Measurements from ENCODE around the gene SPECC1L.

The SPECC1L gene

DNA sequence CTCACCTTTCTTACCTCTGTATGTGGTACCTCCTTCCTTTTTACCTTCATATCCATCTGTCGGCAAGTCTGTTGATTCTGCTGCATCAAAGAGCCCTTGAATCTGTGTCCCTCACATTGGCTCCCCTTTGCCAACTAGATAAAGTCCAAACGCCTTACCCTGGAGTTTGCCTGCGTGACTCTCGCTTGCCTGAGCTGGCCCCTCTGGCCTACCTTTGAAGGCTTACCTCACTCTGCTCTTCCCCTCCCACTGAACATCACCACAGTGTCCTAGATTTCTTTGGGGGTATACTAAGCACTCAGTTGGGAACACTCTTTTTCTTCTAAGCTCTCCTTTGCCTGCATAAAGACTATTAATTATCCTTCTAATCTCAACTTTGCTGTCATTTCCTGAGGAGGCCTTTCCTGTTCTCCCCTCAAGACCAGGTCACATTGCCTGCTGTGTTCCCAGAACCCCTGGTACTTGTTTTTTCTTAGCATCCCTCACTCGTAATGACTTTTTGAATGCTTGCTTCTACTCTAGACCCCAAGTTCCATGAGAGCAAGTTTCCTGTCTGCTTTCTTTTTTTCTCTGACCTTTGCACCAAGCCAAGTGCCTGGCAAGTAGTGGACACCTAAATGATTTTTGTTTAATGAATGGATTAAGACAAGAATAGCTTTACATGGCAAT, 89.0 kb downstream of the SPECC1L start:
- no peaks in the 10 kb centered on the region for H3K27me3 Mint-ChIP-seq
- H3K36me3 Mint-ChIP-seq: peaks cover 38% of the 10 kb centered on the region
- CTCF ChIA-PET: interaction anchor here (1.4 kb wide), 1 partner anchor 18 kb away, joined by 3 read pairs; no protein-coding TSS in a partner anchor
- no peak overlapping the region for H3K27ac Mint-ChIP-seq
- H3K9me3 Mint-ChIP-seq: no peaks in the 10 kb centered on the region
- H3K4me1 Mint-ChIP-seq: peaks cover 8% of the 10 kb centered on the region
- DNase-seq: no peak
- H3K4me3 Mint-ChIP-seq: no peak overlapping the region

- peaks cover 40% of the 10 kb centered on the region for H3K36me3 Mint-ChIP-seq
- H3K4me1 Mint-ChIP-seq: peaks cover 8% of the 10 kb centered on the region
- no peak overlapping the region for H3K4me3 Mint-ChIP-seq
- no peaks in the 10 kb centered on the region for H3K9me3 Mint-ChIP-seq
- no peaks in the 10 kb centered on the region for H3K27me3 Mint-ChIP-seq
- CTCF ChIA-PET: no interaction called here
- DNase-seq: no peak
- no peak overlapping the region for H3K27ac Mint-ChIP-seq
These were observed 91.5 kb downstream of the SPECC1L start for GRCh38 chr22:24361976-24362646.

DNA sequence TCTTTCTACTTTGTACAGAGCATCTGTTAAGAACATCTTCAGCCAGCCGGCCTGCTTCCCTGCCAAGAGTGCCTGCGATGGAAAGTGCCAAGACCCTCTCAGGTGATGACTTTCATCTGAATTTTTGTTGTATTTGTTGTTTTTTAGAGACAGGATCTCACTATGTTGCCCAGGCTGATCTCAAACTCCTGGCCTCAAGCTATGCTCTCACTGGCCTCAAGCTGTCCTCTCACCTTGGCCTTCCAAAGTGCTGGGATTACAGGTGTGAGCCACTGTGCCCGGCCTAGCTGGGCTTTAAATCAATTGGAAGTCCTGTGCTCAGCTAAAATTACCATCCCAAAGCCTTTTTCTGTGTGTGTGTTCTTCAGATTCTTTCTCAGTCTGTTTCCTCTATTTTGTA, 92.6 kb downstream of the SPECC1L start:
- Mint-ChIP-seq H3K4me3 (no peak overlapping the region), H3K36me3 (peaks cover 41% of the 10 kb centered on the region), H3K4me1 (peaks cover 8% of the 10 kb centered on the region), H3K9me3 (no peaks in the 10 kb centered on the region), H3K27ac (no peak overlapping the region), H3K27me3 (no peaks in the 10 kb centered on the region)
- no peak for DNase-seq
- CTCF ChIA-PET: no interaction called here

- DNase-seq: no peak
- Mint-ChIP-seq H3K4me3 (no peak overlapping the region), H3K9me3 (no peaks in the 10 kb centered on the region), H3K27ac (no peak overlapping the region), H3K36me3 (peaks cover 47% of the 10 kb centered on the region), H3K4me1 (no peaks in the 10 kb centered on the region), H3K27me3 (no peaks in the 10 kb centered on the region)
- CTCF ChIA-PET: no interaction called here
These were observed 96.1 kb downstream of the SPECC1L start for GRCh38 chr22:24366701-24367100.

DNA sequence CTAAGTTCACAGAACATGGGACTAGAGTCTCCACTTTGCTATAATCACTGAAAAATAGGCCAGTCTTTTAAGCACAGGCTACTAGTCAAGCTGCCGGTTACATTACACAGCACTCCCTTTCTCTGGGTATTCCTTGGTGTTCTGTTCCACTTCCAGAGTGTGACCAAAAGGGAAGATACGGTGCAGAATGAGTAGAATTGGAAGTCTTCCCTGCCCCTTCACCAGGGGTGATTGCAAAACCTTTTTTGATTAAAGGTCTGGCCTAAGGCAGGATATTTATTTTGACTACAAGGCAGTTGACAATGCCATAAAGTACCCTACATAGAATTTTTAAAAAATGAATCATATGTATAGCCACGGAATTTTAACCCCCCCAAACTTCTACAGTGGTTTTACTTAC, 97.2 kb downstream of the SPECC1L start:
- Mint-ChIP-seq H3K9me3 (peaks cover 3% of the 10 kb centered on the region), H3K4me1 (no peaks in the 10 kb centered on the region), H3K36me3 (peaks cover 53% of the 10 kb centered on the region), H3K4me3 (no peak overlapping the region), H3K27ac (no peak overlapping the region), H3K27me3 (no peaks in the 10 kb centered on the region)
- CTCF ChIA-PET: no interaction called here
- DNase-seq: no peak

- H3K4me3 Mint-ChIP-seq: no peak overlapping the region
- peaks cover 4% of the 10 kb centered on the region for H3K9me3 Mint-ChIP-seq
- H3K4me1 Mint-ChIP-seq: no peaks in the 10 kb centered on the region
- H3K36me3 Mint-ChIP-seq: peaks cover 65% of the 10 kb centered on the region
- H3K27ac Mint-ChIP-seq: no peak overlapping the region
- no peak for DNase-seq
- no peaks in the 10 kb centered on the region for H3K27me3 Mint-ChIP-seq
- CTCF ChIA-PET: no interaction called here
These were observed 99.8 kb downstream of the SPECC1L start for GRCh38 chr22:24370401-24370800.

GRCh38 chr22:24376002-24376401, 105.4 kb downstream of the SPECC1L start:
- no peak for DNase-seq
- CTCF ChIA-PET: no interaction called here
- H3K27me3 Mint-ChIP-seq: no peaks in the 10 kb centered on the region
- H3K9me3 Mint-ChIP-seq: peaks cover 4% of the 10 kb centered on the region
- peaks cover 63% of the 10 kb centered on the region for H3K36me3 Mint-ChIP-seq
- H3K27ac Mint-ChIP-seq: no peak overlapping the region
- no peak overlapping the region for H3K4me3 Mint-ChIP-seq
- H3K4me1 Mint-ChIP-seq: peaks cover 40% of the 10 kb centered on the region

DNA sequence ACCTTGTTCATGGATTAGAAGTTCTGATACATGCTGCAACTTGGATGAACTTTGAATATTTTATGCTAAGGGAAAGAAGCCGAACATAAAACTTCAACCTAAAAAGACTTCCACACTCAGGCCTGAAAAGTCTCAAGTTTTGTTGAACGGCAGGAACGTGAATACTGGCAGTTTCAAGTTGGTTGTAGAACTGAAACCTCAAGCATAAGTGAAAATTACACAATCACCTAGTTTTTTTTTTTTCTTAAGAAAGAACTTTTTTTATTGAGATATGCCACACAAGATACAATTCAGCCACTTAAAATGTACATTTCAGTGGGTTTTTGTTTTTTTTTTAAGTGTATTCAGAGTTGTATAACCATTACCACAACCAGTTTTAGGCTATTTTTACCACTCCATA, 106.0 kb downstream of the SPECC1L start:
- Mint-ChIP-seq H3K27me3 (no peaks in the 10 kb centered on the region), H3K4me1 (peaks cover 40% of the 10 kb centered on the region), H3K4me3 (no peak overlapping the region), H3K27ac (no peak overlapping the region), H3K36me3 (peaks cover 60% of the 10 kb centered on the region), H3K9me3 (peaks cover 4% of the 10 kb centered on the region)
- no peak for DNase-seq
- CTCF ChIA-PET: no interaction called here

DNA sequence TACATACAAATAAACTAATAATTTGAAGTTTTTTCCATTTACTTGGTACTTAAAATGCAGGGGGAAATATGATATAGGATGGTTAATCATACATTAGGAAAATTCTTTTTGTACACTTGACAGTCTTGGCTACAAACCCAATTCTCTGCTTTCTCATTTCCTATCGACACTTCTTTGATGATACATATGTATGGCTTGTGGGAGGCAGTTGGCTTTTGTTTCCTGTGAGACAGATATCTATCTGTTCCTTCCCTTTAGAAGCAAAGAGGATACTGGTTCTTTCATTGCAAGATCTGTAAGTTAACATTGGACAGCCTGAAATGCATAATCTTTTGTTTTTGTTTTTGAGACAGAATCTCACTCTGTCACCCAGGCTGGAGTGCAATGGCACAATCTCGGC, 108.9 kb downstream of the SPECC1L start:
- CTCF ChIA-PET: no interaction called here
- Mint-ChIP-seq H3K4me3 (peak overlapping the region; percentile 44), H3K27ac (peak overlapping the region; percentile 90), H3K27me3 (no peaks in the 10 kb centered on the region), H3K36me3 (peaks cover 40% of the 10 kb centered on the region), H3K4me1 (peaks cover 40% of the 10 kb centered on the region), H3K9me3 (no peaks in the 10 kb centered on the region)
- peak; percentile 43 for DNase-seq

DNA sequence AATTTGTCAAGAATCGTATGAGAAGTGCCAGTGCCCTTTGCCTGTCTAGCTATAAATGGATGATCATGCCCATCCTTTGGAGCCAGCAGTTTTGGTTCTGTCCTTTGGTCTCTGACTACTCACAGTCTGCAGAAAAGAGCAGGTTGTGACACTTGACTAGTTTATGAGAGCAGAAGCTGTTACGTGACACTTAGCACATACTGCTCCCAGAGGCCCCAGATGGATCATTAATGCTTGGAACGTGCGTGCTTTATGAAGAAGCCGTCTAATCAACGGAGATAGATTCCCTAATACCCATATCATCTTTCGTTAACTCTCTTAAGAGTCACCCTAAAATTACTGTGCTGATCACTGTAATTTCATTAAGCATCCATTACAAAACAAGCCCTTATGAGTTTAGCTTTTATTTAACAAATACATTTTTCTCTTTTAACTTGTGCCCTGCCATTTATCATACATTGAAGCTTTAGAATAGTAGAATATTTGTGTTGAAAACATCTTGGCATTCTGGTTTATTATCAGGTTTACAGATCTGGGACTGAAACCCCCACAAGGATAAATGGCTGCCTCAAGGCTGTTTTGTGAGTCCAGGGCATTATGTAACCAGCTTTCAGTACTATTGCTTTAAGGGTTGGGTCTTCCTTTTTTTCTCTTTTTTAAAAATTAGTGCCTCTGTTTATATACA, 109.7 kb downstream of the SPECC1L start:
- CTCF ChIA-PET: no interaction called here
- no peaks in the 10 kb centered on the region for H3K27me3 Mint-ChIP-seq
- H3K4me3 Mint-ChIP-seq: no peak overlapping the region
- H3K9me3 Mint-ChIP-seq: no peaks in the 10 kb centered on the region
- H3K27ac Mint-ChIP-seq: peak overlapping the region; percentile 90
- peaks cover 32% of the 10 kb centered on the region for H3K36me3 Mint-ChIP-seq
- DNase-seq: no peak
- H3K4me1 Mint-ChIP-seq: peaks cover 40% of the 10 kb centered on the region

DNA sequence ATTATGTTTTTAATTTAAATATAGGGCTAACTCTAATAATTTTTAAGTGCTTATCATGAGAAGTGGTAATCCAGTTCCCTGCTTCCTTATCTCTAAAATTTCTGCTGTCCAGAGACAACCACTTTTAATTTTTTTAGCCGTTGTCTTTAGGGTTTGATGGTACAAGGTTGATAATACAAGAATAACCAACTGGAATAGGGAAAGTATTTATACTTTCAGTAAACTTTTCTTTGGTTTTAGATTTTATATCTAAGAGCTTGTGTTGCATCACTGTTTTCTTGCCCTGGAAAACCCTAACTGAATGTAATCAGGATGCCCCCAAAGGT, 110.2 kb downstream of the SPECC1L start:
- no peak overlapping the region for H3K4me3 Mint-ChIP-seq
- no peak overlapping the region for H3K27ac Mint-ChIP-seq
- H3K4me1 Mint-ChIP-seq: peaks cover 38% of the 10 kb centered on the region
- DNase-seq: no peak
- H3K36me3 Mint-ChIP-seq: peaks cover 31% of the 10 kb centered on the region
- H3K27me3 Mint-ChIP-seq: no peaks in the 10 kb centered on the region
- no peaks in the 10 kb centered on the region for H3K9me3 Mint-ChIP-seq
- CTCF ChIA-PET: no interaction called here

DNA sequence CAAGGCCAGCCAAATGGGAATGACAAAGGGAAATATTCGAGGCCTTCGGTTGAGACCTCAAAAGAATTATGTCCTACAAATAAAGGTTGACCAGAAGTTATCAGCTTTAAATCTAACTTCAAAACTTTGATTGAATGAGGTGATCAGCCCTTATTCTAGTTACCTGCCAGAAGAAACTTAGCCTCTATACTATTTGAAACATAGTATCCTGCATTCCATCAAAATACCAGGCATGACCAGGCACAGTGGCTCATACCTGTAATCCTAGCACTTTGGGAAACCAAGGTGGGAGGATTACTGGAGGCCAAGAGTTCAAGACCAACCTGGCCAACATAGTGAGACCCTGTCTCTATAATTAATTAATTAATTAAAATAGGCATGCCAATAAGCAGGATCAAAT, 112.4 kb downstream of the SPECC1L start:
- peaks cover 17% of the 10 kb centered on the region for H3K36me3 Mint-ChIP-seq
- no peak overlapping the region for H3K27ac Mint-ChIP-seq
- no peaks in the 10 kb centered on the region for H3K9me3 Mint-ChIP-seq
- H3K4me3 Mint-ChIP-seq: no peak overlapping the region
- peaks cover 23% of the 10 kb centered on the region for H3K4me1 Mint-ChIP-seq
- CTCF ChIA-PET: no interaction called here
- no peaks in the 10 kb centered on the region for H3K27me3 Mint-ChIP-seq
- DNase-seq: no peak

GRCh38 chr22:24384131-24384530, 113.5 kb downstream of the SPECC1L start:
- H3K27ac Mint-ChIP-seq: no peak overlapping the region
- no peak for DNase-seq
- H3K4me1 Mint-ChIP-seq: peaks cover 15% of the 10 kb centered on the region
- H3K27me3 Mint-ChIP-seq: no peaks in the 10 kb centered on the region
- H3K4me3 Mint-ChIP-seq: no peak overlapping the region
- H3K36me3 Mint-ChIP-seq: peaks cover 17% of the 10 kb centered on the region
- no peaks in the 10 kb centered on the region for H3K9me3 Mint-ChIP-seq
- CTCF ChIA-PET: no interaction called here

GRCh38 chr22:24386937-24387471, 116.4 kb downstream of the SPECC1L start:
- H3K27ac Mint-ChIP-seq: no peak overlapping the region
- H3K4me3 Mint-ChIP-seq: no peak overlapping the region
- DNase-seq: no peak
- CTCF ChIA-PET: interaction anchor here (0.7 kb wide), 1 partner anchor 180 kb away, joined by 3 read pairs; no protein-coding TSS in a partner anchor
- H3K36me3 Mint-ChIP-seq: peaks cover 17% of the 10 kb centered on the region
- H3K9me3 Mint-ChIP-seq: no peaks in the 10 kb centered on the region
- H3K27me3 Mint-ChIP-seq: no peaks in the 10 kb centered on the region
- peaks cover 18% of the 10 kb centered on the region for H3K4me1 Mint-ChIP-seq

DNA sequence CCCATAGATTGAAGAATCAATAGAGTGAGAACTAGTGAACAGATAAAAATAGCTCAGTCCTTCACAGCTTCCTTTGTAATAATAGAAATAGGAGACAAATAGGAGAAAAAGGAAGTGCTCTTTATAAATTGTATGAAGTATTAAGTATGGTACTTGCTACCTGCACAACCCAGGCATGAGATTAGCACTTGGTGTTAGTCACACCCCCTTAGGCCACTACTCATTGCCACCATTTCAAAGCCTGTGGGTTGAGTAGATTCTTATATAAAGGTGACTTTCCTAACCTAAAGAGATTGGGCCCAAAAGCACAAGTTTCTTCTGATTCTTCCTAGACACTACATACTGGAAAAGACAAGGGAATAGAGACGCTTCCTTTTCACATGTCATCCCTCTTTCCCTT, 119.0 kb downstream of the SPECC1L start:
- CTCF ChIA-PET: interaction anchor here (0.6 kb wide), 1 partner anchor 1235 kb away, joined by 5 read pairs; no protein-coding TSS in a partner anchor
- no peak overlapping the region for H3K4me3 Mint-ChIP-seq
- H3K36me3 Mint-ChIP-seq: peaks cover 17% of the 10 kb centered on the region
- H3K27me3 Mint-ChIP-seq: no peaks in the 10 kb centered on the region
- H3K27ac Mint-ChIP-seq: no peak overlapping the region
- H3K4me1 Mint-ChIP-seq: peaks cover 26% of the 10 kb centered on the region
- no peak for DNase-seq
- H3K9me3 Mint-ChIP-seq: no peaks in the 10 kb centered on the region

Data from activated naive CD4-positive, alpha-beta T cell treated with anti-CD3 and anti-CD28 coated beads, Interleukin-2, amount 10 ng/mL, durations not matched to agents 7 days and 5 days (primary cell).